Ovary (tissue), 3 donors: ENCODE measurements around the gene YAP1.

ENCODE experiments used
- EP300 ChIP-seq: sonication (generic); formaldehyde crosslinking; IDR thresholded peaks from one replicate; pipeline ENCODE4 v1.6.1; 2017; ENCODE audit warnings: antibody characterized with exemption
- POLR2A ChIP-seq: fragments of 450-650 bp; IDR thresholded peaks from one replicate; pipeline ENCODE4 v1.6.1; 2017; ENCODE audit warnings: antibody characterized with exemption, mild to moderate bottlenecking, moderate library complexity
- TF ChIP-seq, protein P1 (sequence below), 3 donors: fragments of 450-650 bp in 2 of 3; fragments of 200-600 bp in 1 of 3; IDR thresholded peaks; one replicate each; pipeline versions ENCODE4 v1.5.1 to v1.8.0; 2016 to 2022; ENCODE audit warnings: antibody characterized with exemption in 3 of 3, mild to moderate bottlenecking in 1 of 3
- donor health status: DM: no; HTN: no; CAD: no.

GRCh38 chr11:102241026-102241425 lies 130.8 kb downstream of the YAP1 start:
- TF ChIP-seq POLR2A (no peak), EP300 (no peak)
- TF ChIP-seq, protein P1, sequence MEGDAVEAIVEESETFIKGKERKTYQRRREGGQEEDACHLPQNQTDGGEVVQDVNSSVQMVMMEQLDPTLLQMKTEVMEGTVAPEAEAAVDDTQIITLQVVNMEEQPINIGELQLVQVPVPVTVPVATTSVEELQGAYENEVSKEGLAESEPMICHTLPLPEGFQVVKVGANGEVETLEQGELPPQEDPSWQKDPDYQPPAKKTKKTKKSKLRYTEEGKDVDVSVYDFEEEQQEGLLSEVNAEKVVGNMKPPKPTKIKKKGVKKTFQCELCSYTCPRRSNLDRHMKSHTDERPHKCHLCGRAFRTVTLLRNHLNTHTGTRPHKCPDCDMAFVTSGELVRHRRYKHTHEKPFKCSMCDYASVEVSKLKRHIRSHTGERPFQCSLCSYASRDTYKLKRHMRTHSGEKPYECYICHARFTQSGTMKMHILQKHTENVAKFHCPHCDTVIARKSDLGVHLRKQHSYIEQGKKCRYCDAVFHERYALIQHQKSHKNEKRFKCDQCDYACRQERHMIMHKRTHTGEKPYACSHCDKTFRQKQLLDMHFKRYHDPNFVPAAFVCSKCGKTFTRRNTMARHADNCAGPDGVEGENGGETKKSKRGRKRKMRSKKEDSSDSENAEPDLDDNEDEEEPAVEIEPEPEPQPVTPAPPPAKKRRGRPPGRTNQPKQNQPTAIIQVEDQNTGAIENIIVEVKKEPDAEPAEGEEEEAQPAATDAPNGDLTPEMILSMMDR (IDR thresholded peaks at IDR 0.05) = no peak
